H9 (cell line): ENCODE measurements around the gene YJU2. TPM values are rescaled to one million over a fixed set of nuclear protein-coding genes. Genes with fewer than 3 reads are reported as not detected.

Experiments used
- DNase-seq: peaks from one replicate; pipeline ENCODE4 v3.0.0-alpha.2; 2017
- H2AFZ ChIP-seq: one replicate; pipeline ENCODE4 v1.6.1; 2013; ENCODE audit warnings: mild to moderate bottlenecking, low read length, control low read depth, moderate library complexity
- H2AK5ac ChIP-seq: 2 replicates; pipeline ENCODE4 v1.6.1; 2013; ENCODE audit warnings: low read length, control low read depth, mixed read lengths; ENCODE audit not compliant: insufficient read length
- H2BK120ac ChIP-seq: one replicate; pipeline ENCODE4 v1.6.1; 2013; ENCODE audit warnings: low read depth, mild to moderate bottlenecking, low read length, control low read depth, inconsistent platforms; ENCODE audit not compliant: poor library complexity, severe bottlenecking
- H2BK12ac ChIP-seq: 2 replicates; pipeline ENCODE4 v1.6.1; 2013; ENCODE audit warnings: low read length, control low read depth, mixed read lengths, low read depth; ENCODE audit not compliant: insufficient read length
- H2BK15ac ChIP-seq: 2 replicates; pipeline ENCODE4 v1.6.1; 2013; ENCODE audit warnings: low read depth, low read length, control low read depth
- H2BK20ac ChIP-seq: one replicate; pipeline ENCODE4 v1.6.1; 2013; ENCODE audit warnings: low read depth, mild to moderate bottlenecking, low read length, control low read depth, inconsistent platforms; ENCODE audit not compliant: poor library complexity, severe bottlenecking
- H2BK5ac ChIP-seq: 2 replicates; pipeline ENCODE4 v1.6.1; 2013; ENCODE audit warnings: low read length, control low read depth, mixed read lengths; ENCODE audit not compliant: insufficient read length
- H3K14ac ChIP-seq: 2 replicates; pipeline ENCODE4 v1.6.1; 2013; ENCODE audit warnings: low read length, control low read depth; ENCODE audit not compliant: insufficient read depth
- H3K18ac ChIP-seq: 2 replicates; pipeline ENCODE4 v1.6.1; 2013; ENCODE audit warnings: low read depth, mild to moderate bottlenecking, mixed read lengths, low read length, control low read depth; ENCODE audit not compliant: insufficient read length
- H3K23ac ChIP-seq: 2 replicates; pipeline ENCODE4 v1.6.1; 2013; ENCODE audit warnings: low read length, control low read depth, mixed read lengths, low read depth; ENCODE audit not compliant: insufficient read length
- H3K23me2 ChIP-seq: 2 replicates; pipeline ENCODE4 v1.6.1; 2013; ENCODE audit warnings: low read depth, mild to moderate bottlenecking, mixed read lengths, low read length, control low read depth; ENCODE audit not compliant: insufficient read length, poor library complexity, severe bottlenecking
- H3K27ac ChIP-seq: 2 replicates; pipeline ENCODE4 v1.5.1; 2013; ENCODE audit warnings: low read length, control low read depth, mixed read lengths, low read depth; ENCODE audit not compliant: insufficient read length
- H3K27me3 ChIP-seq: 2 replicates; pipeline ENCODE4 v1.6.1; 2013; ENCODE audit warnings: low read length, control low read depth, inconsistent platforms; ENCODE audit not compliant: insufficient read depth
- H3K4ac ChIP-seq: 2 replicates; pipeline ENCODE4 v1.6.1; 2013; ENCODE audit warnings: low read depth, mild to moderate bottlenecking, control low read depth, inconsistent platforms, low read length, moderate library complexity
- H3K4me1 ChIP-seq: 2 replicates; pipeline ENCODE4 v1.6.1; 2013; ENCODE audit warnings: low read length, control low read depth, inconsistent platforms; ENCODE audit not compliant: insufficient read depth
- H3K4me2 ChIP-seq: 2 replicates; pipeline ENCODE4 v1.6.1; 2013; ENCODE audit warnings: low read length, control low read depth, mixed read lengths; ENCODE audit not compliant: insufficient read length, insufficient read depth
- H3K56ac ChIP-seq: 2 replicates; pipeline ENCODE4 v1.6.1; 2013; ENCODE audit warnings: low read depth, mild to moderate bottlenecking, mixed read lengths, low read length, control low read depth; ENCODE audit not compliant: insufficient read length
- H3K79me1 ChIP-seq: 2 replicates; pipeline ENCODE4 v1.6.1; 2013; ENCODE audit warnings: low read depth, mild to moderate bottlenecking, moderate library complexity, low read length, control low read depth, inconsistent platforms; ENCODE audit not compliant: insufficient read depth, poor library complexity, severe bottlenecking
- H3K79me2 ChIP-seq: 2 replicates; pipeline ENCODE4 v1.6.1; 2013; ENCODE audit warnings: low read length, control low read depth, inconsistent platforms; ENCODE audit not compliant: insufficient read depth
- H3K9ac ChIP-seq: 2 replicates; pipeline ENCODE4 v1.6.1; 2013; ENCODE audit warnings: low read length, control low read depth, mixed read lengths; ENCODE audit not compliant: insufficient read length; ENCODE audit errors: extremely low read depth
- H3K9me3 ChIP-seq: one replicate; pipeline ENCODE4 v1.6.1; 2013; ENCODE audit warnings: low read depth, low read length, inconsistent platforms; ENCODE audit not compliant: control insufficient read depth
- H3T11ph ChIP-seq: one replicate; pipeline ENCODE4 v1.6.1; 2013; ENCODE audit warnings: mild to moderate bottlenecking, low read length, control low read depth, inconsistent platforms
- H4K20me1 ChIP-seq: one replicate; pipeline ENCODE4 v1.6.1; 2013; ENCODE audit not compliant: control insufficient read depth, insufficient read length, insufficient read depth
- H4K5ac ChIP-seq: 2 replicates; pipeline ENCODE4 v1.6.1; 2013; ENCODE audit warnings: low read depth, mild to moderate bottlenecking, mixed read lengths, low read length, control low read depth; ENCODE audit not compliant: insufficient read length
- H4K8ac ChIP-seq: replicated peaks from 2 replicates; pipeline ENCODE4 v1.6.1; 2013; ENCODE audit warnings: low read length, control low read depth, mixed read lengths, low read depth; ENCODE audit not compliant: insufficient read length
- H4K91ac ChIP-seq: 2 replicates; pipeline ENCODE4 v1.6.1; 2013; ENCODE audit warnings: low read depth, mild to moderate bottlenecking, moderate library complexity, mixed read lengths, low read length, control low read depth; ENCODE audit not compliant: insufficient read length
- H3K27ac Mint-ChIP-seq, 3 experiments: 2 replicates in 2 of 3; 3 replicates in 1 of 3; pipeline ENCODE4 v1.8.0; 2020 to 2021; ENCODE audit warnings: mixed read lengths in 3 of 3, mild to moderate bottlenecking in 1 of 3, moderate library complexity in 1 of 3
- H3K27me3 Mint-ChIP-seq: 2 replicates; pipeline ENCODE4 v1.8.0; 2021; ENCODE audit warnings: low read depth, mild to moderate bottlenecking, moderate library complexity, mixed read lengths
- H3K36me3 Mint-ChIP-seq, 3 experiments: 2 replicates in 2 of 3; 3 replicates in 1 of 3; pipeline ENCODE4 v1.8.0; 2020 to 2021; ENCODE audit warnings: low read depth in 3 of 3, mixed read lengths in 3 of 3; ENCODE audit not compliant: insufficient read depth in 1 of 3
- H3K4me1 Mint-ChIP-seq, 2 experiments: 2 replicates each; pipeline ENCODE4 v1.8.0; 2020; ENCODE audit warnings: mixed read lengths in 2 of 2
- H3K4me3 Mint-ChIP-seq, 2 experiments: 2 replicates in 1 of 2; 3 replicates in 1 of 2; pipeline ENCODE4 v1.8.0; 2020 to 2021; ENCODE audit warnings: mild to moderate bottlenecking in 2 of 2, mixed read lengths in 2 of 2, moderate library complexity in 1 of 2
- H3K9me3 Mint-ChIP-seq, 2 experiments: 2 replicates in 1 of 2; 3 replicates in 1 of 2; pipeline ENCODE4 v1.8.0; 2020; ENCODE audit warnings: mild to moderate bottlenecking in 2 of 2, mixed read lengths in 2 of 2, moderate library complexity in 1 of 2
- CTCF ChIP-seq: fragments of 200-600 bp; sonication (generic); conservative IDR thresholded peaks from 3 replicates; pipeline ENCODE4 v1.8.0; 2021; ENCODE audit warnings: antibody characterized with exemption, mild to moderate bottlenecking
- WGBS: extraction: QIAGEN DNeasy Blood & Tissue Kit; methylation state at CpG from one replicate; pipeline ENCODE4 v1.1.7; 2013; ENCODE audit warnings: missing lambda C conversion rate, low lambda C conversion rate, mixed read lengths; ENCODE audit not compliant: insufficient read length; ENCODE audit errors: extremely low coverage; 5-methylcytosine and 5-hydroxymethylcytosine counted together
- total RNA-seq: library from RNA; stranded (reverse); gene quantifications from 2 replicates; pipeline ENCODE4 v1.2.1, GENCODE V29; 2021

The YJU2 gene
- total RNA-seq, 1 experiment from 2014 or later = 31.0 TPM

GRCh38 chr19:4297901-4298809, 51.3 kb downstream of the YJU2 start:
- peaks cover 21% of the 10 kb centered on the region for H3K27me3 Mint-ChIP-seq

More at GRCh38 chr19:4297901-4298809, 51.3 kb downstream of the YJU2 start:
- no peak overlapping the region for H2BK15ac ChIP-seq
- H3K23me2 ChIP-seq = no peaks in the 10 kb centered on the region
- Mint-ChIP-seq H3K27ac (no peak overlapping the region), H3K9me3 (no peaks in the 10 kb centered on the region; a peak in 1 of 5 replicates), H3K4me3 (no peak overlapping the region), H3K36me3 (no peaks in the 10 kb centered on the region), H3K4me1 (peaks cover 12 to 21% of the 10 kb centered on the region in 2 experiments)
- no peak overlapping the region; the same call in 1 of the 2 replicates for H3K14ac ChIP-seq
- TF ChIP-seq CTCF = peak; percentile 30; the same call in 1 of the 3 replicates
- no peak overlapping the region for H2AFZ ChIP-seq
- H4K8ac ChIP-seq = no peak overlapping the region
- H3K23ac ChIP-seq = no peak overlapping the region
- peak; percentile 61 for DNase-seq
- H3K18ac ChIP-seq = no peak overlapping the region
- no peak overlapping the region for H2BK5ac ChIP-seq
- no peak overlapping the region for H2BK120ac ChIP-seq
- no peaks in the 10 kb centered on the region for H3K79me2 ChIP-seq
- H3K9me3 ChIP-seq = no peaks in the 10 kb centered on the region
- no peaks in the 10 kb centered on the region for H3K27me3 ChIP-seq
- no peak overlapping the region for H4K91ac ChIP-seq
- H2BK20ac ChIP-seq = no peak overlapping the region
- H3K56ac ChIP-seq = no peak overlapping the region
- no peak overlapping the region for H3K9ac ChIP-seq
- H2BK12ac ChIP-seq = no peak overlapping the region
- no peak overlapping the region for H3K4ac ChIP-seq
- H3K4me2 ChIP-seq = no peak overlapping the region
- no peaks in the 10 kb centered on the region for H3K79me1 ChIP-seq
- H3K27ac ChIP-seq = no peak overlapping the region
- H3T11ph ChIP-seq = no peak overlapping the region
- no peak overlapping the region for H2AK5ac ChIP-seq
- no peak overlapping the region for H4K5ac ChIP-seq
- WGBS = no CpG with 5 or more reads among the region's 27 CpGs
- no peaks in the 10 kb centered on the region for H4K20me1 ChIP-seq
- H3K4me1 ChIP-seq = no peaks in the 10 kb centered on the region
